PC-9 (cell line): Measurements from ENCODE around the gene KASH5. TPM values are rescaled to one million over a fixed set of nuclear protein-coding genes. Genes with fewer than 3 reads are reported as not detected.

Experiments used
- BruUV-seq: library from RNA; stranded (reverse); fragments of 400-500 nt; replicated peaks from 2 replicates; lab custom pipeline; 2021; lab: Mats Ljungman, UMichigan
- CTCF ChIA-PET: fragments of 300-600 bp; sonication (Branson Sonifier 250); formaldehyde crosslinking; loops from one replicate; lab custom pipeline; 2022; ENCODE audit warnings: antibody characterized with exemption; lab: Charles Lee
- POLR2A ChIA-PET: fragments of 300-600 bp; sonication (Branson Sonifier 250); formaldehyde crosslinking; loops from one replicate; lab custom pipeline; 2022; ENCODE audit warnings: antibody characterized with exemption; ENCODE audit not compliant: unreplicated experiment; lab: Charles Lee
- DNase-seq, 2 experiments: peaks; one replicate each; pipeline versions ENCODE4 v3.0.0 to v3.0.0-alpha.2; 2015 to 2022; ENCODE audit warnings: mixed read lengths in 1 of 2
- H2AFZ ChIP-seq: fragments of 200-600 bp; sonication (generic); 2 replicates; pipeline ENCODE4 v1.8.1; 2017; ENCODE audit warnings: antibody characterized with exemption
- H3F3A ChIP-seq: fragments of 200-600 bp; sonication (generic); 2 replicates; pipeline ENCODE4 v1.8.1; 2017; ENCODE audit warnings: antibody characterized with exemption, mild to moderate bottlenecking, low read depth; ENCODE audit not compliant: insufficient read depth
- H3K27ac ChIP-seq: fragments of 200-600 bp; sonication (generic); 2 replicates; pipeline ENCODE4 v1.6.1; 2016; ENCODE audit warnings: mixed run types
- H3K27me3 ChIP-seq: fragments of 200-600 bp; sonication (generic); 2 replicates; pipeline ENCODE4 v1.6.1; 2016; ENCODE audit warnings: low read depth, mixed run types; ENCODE audit not compliant: insufficient read depth
- H3K36me3 ChIP-seq: fragments of 200-600 bp; sonication (generic); 2 replicates; pipeline ENCODE4 v1.6.1; 2016; ENCODE audit warnings: low read depth, mixed run types
- H3K4me1 ChIP-seq: fragments of 200-600 bp; sonication (generic); replicated peaks from 2 replicates; pipeline ENCODE4 v1.6.1; 2016; ENCODE audit warnings: mixed run types; ENCODE audit not compliant: insufficient read depth
- H3K4me2 ChIP-seq: fragments of 200-600 bp; sonication (generic); 2 replicates; pipeline ENCODE4 v1.6.1; 2017; ENCODE audit warnings: mixed run types
- H3K4me3 ChIP-seq: fragments of 200-600 bp; sonication (generic); 2 replicates; pipeline ENCODE4 v1.6.1; 2016; ENCODE audit warnings: mixed run types
- H3K79me2 ChIP-seq: fragments of 200-600 bp; sonication (generic); 2 replicates; pipeline ENCODE4 v1.6.1; 2017; ENCODE audit warnings: low read depth, mixed run types
- H3K9me2 ChIP-seq: fragments of 200-600 bp; sonication (generic); 2 replicates; pipeline ENCODE4 v1.8.1; 2017; ENCODE audit warnings: mild to moderate bottlenecking; ENCODE audit not compliant: insufficient read depth
- H3K9me3 ChIP-seq: fragments of 200-600 bp; sonication (generic); 2 replicates; pipeline ENCODE4 v1.8.1; 2016; ENCODE audit warnings: low read depth; ENCODE audit not compliant: insufficient read depth
- H4K20me1 ChIP-seq: fragments of 200-600 bp; sonication (generic); 2 replicates; pipeline ENCODE4 v1.8.1; 2017; ENCODE audit not compliant: insufficient read depth
- EZH2 ChIP-seq: fragments of 200-600 bp; sonication (generic); IDR thresholded peaks from 2 replicates; pipeline ENCODE4 v1.8.0; 2017; ENCODE audit warnings: antibody characterized with exemption, low read depth
- intact Hi-C: fragments of 100-400 bp; cut with micrococcal nuclease; formaldehyde crosslinking; loops from one replicate; pipeline ENCODE4 v1.10.0; 2022; ENCODE audit not compliant: unreplicated experiment
- total RNA-seq: library from RNA; stranded (reverse); gene quantifications from 2 replicates; pipeline ENCODE4 v1.2.3, GENCODE V29; 2021
- TF ChIP-seq, protein P1 (sequence below): fragments of 200-600 bp; sonication (generic); conservative IDR thresholded peaks from 2 replicates; pipeline ENCODE4 v1.6.1; 2017; ENCODE audit warnings: mixed run types, antibody characterized with exemption, mild to moderate bottlenecking, moderate library complexity

The KASH5 gene
- total RNA-seq, 1 experiment from 2014 or later, result 0.39 TPM

DNA sequence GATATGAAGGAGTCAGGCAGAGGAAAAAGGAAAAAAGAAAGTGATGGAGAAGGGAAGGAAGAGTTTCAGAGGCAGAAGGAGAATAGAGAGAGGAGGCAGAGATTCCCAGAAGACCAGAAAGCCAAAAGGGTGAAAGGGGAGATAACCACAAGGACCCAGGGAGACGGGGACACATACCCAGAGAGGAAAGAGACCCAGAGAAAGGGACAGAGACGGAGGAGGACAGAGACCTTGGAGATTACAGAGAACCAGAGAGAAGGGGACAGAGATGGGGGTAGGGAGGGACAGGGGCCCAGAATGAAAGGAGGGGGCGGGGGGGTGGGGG, 33.8 kb downstream of the KASH5 start:
- H3K36me3 ChIP-seq, result no peaks in the 10 kb centered on the region
- no peak for TF ChIP-seq EZH2
- TF ChIP-seq, protein P1, sequence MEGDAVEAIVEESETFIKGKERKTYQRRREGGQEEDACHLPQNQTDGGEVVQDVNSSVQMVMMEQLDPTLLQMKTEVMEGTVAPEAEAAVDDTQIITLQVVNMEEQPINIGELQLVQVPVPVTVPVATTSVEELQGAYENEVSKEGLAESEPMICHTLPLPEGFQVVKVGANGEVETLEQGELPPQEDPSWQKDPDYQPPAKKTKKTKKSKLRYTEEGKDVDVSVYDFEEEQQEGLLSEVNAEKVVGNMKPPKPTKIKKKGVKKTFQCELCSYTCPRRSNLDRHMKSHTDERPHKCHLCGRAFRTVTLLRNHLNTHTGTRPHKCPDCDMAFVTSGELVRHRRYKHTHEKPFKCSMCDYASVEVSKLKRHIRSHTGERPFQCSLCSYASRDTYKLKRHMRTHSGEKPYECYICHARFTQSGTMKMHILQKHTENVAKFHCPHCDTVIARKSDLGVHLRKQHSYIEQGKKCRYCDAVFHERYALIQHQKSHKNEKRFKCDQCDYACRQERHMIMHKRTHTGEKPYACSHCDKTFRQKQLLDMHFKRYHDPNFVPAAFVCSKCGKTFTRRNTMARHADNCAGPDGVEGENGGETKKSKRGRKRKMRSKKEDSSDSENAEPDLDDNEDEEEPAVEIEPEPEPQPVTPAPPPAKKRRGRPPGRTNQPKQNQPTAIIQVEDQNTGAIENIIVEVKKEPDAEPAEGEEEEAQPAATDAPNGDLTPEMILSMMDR, result no peak
- H3K4me2 ChIP-seq, result no peak overlapping the region
- no peaks in the 10 kb centered on the region for H3K4me1 ChIP-seq
- DNase-seq, result no peak
- no TSS peak for BruUV-seq
- no peaks in the 10 kb centered on the region for H4K20me1 ChIP-seq
- intact Hi-C loops, result no loop called here
- H3K27ac ChIP-seq, result no peak overlapping the region
- H3K9me2 ChIP-seq, result no peaks in the 10 kb centered on the region
- H3F3A ChIP-seq, result no peaks in the 10 kb centered on the region
- ChIA-PET CTCF (no interaction called here), POLR2A (no interaction called here)
- H3K4me3 ChIP-seq, result no peak overlapping the region
- no peaks in the 10 kb centered on the region for H3K9me3 ChIP-seq
- H3K79me2 ChIP-seq, result no peaks in the 10 kb centered on the region
- peaks cover 98% of the 10 kb centered on the region for H3K27me3 ChIP-seq
- H2AFZ ChIP-seq, result no peak overlapping the region

DNA sequence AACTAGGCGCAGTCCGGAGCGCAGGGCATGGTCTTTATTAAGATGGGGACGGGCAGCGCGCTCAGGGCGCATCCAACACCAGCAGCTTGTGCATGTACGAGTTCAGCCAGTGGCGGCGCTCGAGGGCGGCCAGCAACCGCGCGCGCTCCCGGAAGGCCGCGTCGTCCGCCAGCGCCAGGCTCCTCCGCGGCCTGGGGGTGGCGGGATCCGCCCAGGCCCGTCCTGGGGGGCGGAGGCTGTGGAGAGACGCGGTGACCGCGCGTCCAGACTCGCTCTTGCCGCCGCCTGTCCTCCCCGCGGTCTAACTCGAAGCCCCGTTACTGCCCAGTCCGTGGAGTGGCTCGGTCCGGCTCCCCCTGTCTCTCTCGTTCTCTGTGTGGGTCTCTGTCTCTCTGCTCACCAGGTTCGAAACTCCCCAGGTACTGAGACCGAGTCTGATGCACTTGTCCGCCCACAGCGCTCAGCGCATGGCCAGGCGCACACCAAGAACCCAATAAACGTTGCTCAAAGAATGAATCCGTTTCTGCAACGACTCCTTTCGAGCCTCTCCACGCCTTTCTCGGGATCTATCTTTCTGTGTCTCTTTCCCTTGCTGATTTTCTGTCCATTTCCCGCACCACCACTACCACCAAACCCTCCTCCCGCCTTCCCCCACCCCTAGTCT, 34.5 kb downstream of the KASH5 start:
- H2AFZ ChIP-seq, result no peak overlapping the region
- POLR2A ChIA-PET, result no interaction called here
- no peaks in the 10 kb centered on the region for H3K9me2 ChIP-seq
- DNase-seq, result no peak
- no peaks in the 10 kb centered on the region for H3K9me3 ChIP-seq
- no TSS peak for BruUV-seq
- H3K27me3 ChIP-seq, result peaks cover 98% of the 10 kb centered on the region
- H3K27ac ChIP-seq, result no peak overlapping the region
- no peaks in the 10 kb centered on the region for H3K4me1 ChIP-seq
- no peaks in the 10 kb centered on the region for H3K79me2 ChIP-seq
- no peak overlapping the region for H3K4me2 ChIP-seq
- H4K20me1 ChIP-seq, result no peaks in the 10 kb centered on the region
- TF ChIP-seq EZH2, result no peak
- TF ChIP-seq, protein P1, result no peak
- H3F3A ChIP-seq, result no peaks in the 10 kb centered on the region
- CTCF ChIA-PET, result no interaction called here
- intact Hi-C loops, result no loop called here
- no peaks in the 10 kb centered on the region for H3K36me3 ChIP-seq
- H3K4me3 ChIP-seq, result no peak overlapping the region

- Histone ChIP-seq H3K4me3 (no peak within 1 kb of the TSS), H3K9me2 (no peaks in the 10 kb centered on the region), H4K20me1 (no peaks in the 10 kb centered on the region), H3K36me3 (no peaks in the 10 kb centered on the region), H3K79me2 (no peaks in the 10 kb centered on the region), H3K9me3 (no peaks in the 10 kb centered on the region), H3K4me1 (no peaks in the 10 kb centered on the region), H3K4me2 (no peak within 1 kb of the TSS), H2AFZ (no peak within 1 kb of the TSS), H3F3A (no peaks in the 10 kb centered on the region), H3K27ac (no peak within 1 kb of the TSS), H3K27me3 (peaks cover 98% of the 10 kb centered on the region)
- no peak for DNase-seq
- POLR2A ChIA-PET, result no interaction called here
- intact Hi-C loops, result no loop called here
- no peak for TF ChIP-seq EZH2
- TF ChIP-seq, protein P1, result no peak
- CTCF ChIA-PET, result interaction anchor here (0.6 kb wide), 1 partner anchor 95 kb away, joined by 4 read pairs; no protein-coding TSS in a partner anchor
- BruUV-seq, result no TSS peak
These were observed 35.3 kb downstream of the KASH5 start, which contains the start of gene PTH2 for GRCh38 chr19:49423071-49423984. Gene PTH2 (minus strand): TSS chr19:49423441. CDS start chr19:49423339, 102 bp downstream.
